SK-N-SH (cell line): ENCODE results near the gene TFRC. TPM values are rescaled to one million over a fixed set of nuclear protein-coding genes. Genes with fewer than 3 reads are reported as not detected.

Experiments used
- CTCF ChIA-PET: fragments of 300-600, 350-600 bp; formaldehyde crosslinking; extraction: SDS; loops from one replicate; lab custom pipeline; 2021; lab: Yijun Ruan, JAX
- POLR2A ChIA-PET: fragments of 350-600 bp; sonication (Branson Sonifier 250); formaldehyde crosslinking; extraction: SDS; loops from one replicate; lab custom pipeline; 2020; ENCODE audit warnings: antibody characterized with exemption, inconsistent platforms; lab: Yijun Ruan, JAX
- DNase-seq: peaks from one replicate; pipeline ENCODE4 v3.0.0; 2012
- H2AFZ ChIP-seq: fragments of 200-600 bp; sonication (generic); 2 replicates; pipeline ENCODE4 v1.8.1; 2016; ENCODE audit warnings: antibody characterized with exemption, mild to moderate bottlenecking, low read depth
- H3F3A ChIP-seq: fragments of 200-600 bp; sonication (generic); replicated peaks from 2 replicates; pipeline ENCODE3; 2016; ENCODE audit warnings: antibody characterized with exemption, mild to moderate bottlenecking; ENCODE audit not compliant: insufficient read depth
- H3K27ac ChIP-seq, 2 experiments: fragments of 200-500 bp in 1 of 2; fragments of 200-600 bp in 1 of 2; sonication (Bioruptor generic) in 1 of 2; sonication (generic), shearing (Covaris generic) in 1 of 2; 2 replicates each; pipeline versions ENCODE4 v1.5.1 to v1.6.1; 2014 to 2016; ENCODE audit warnings: low read depth in 2 of 2, inconsistent platforms in 1 of 2, low read length in 1 of 2, mild to moderate bottlenecking in 1 of 2, mixed read lengths in 1 of 2
- H3K27me3 ChIP-seq: fragments of 200-600 bp; sonication (generic), shearing (Covaris generic); 2 replicates; pipeline ENCODE4 v1.6.1; 2016; ENCODE audit warnings: mixed run types; ENCODE audit not compliant: insufficient read depth
- H3K36me3 ChIP-seq, 2 experiments: fragments of 200-500 bp in 1 of 2; fragments of 200-600 bp in 1 of 2; sonication (Bioruptor generic) in 1 of 2; sonication (generic) in 1 of 2; replicated peaks in 1 of 2; 2 replicates each; pipeline versions ENCODE3 to v1.5.1; 2014 to 2016; ENCODE audit warnings: low read length in 1 of 2, mild to moderate bottlenecking in 1 of 2; ENCODE audit not compliant: insufficient read depth in 2 of 2, control insufficient read depth in 1 of 2
- H3K4me1 ChIP-seq, 2 experiments: fragments of 200-500 bp in 1 of 2; fragments of 200-600 bp in 1 of 2; sonication (Bioruptor generic) in 1 of 2; sonication (generic), shearing (Covaris generic) in 1 of 2; 2 replicates each; pipeline versions ENCODE4 v1.5.1 to v1.6.1; 2014 to 2016; ENCODE audit warnings: low read depth in 1 of 2, low read length in 1 of 2, mixed run types in 1 of 2; ENCODE audit not compliant: insufficient read depth in 2 of 2, control insufficient read depth in 1 of 2
- H3K4me2 ChIP-seq: fragments of 200-600 bp; sonication (generic), shearing (Covaris generic); 2 replicates; pipeline ENCODE4 v1.6.1; 2017; ENCODE audit warnings: mixed run types
- H3K4me3 ChIP-seq, 2 experiments: fragments of 200-500 bp in 1 of 2; fragments of 200-600 bp in 1 of 2; sonication (Bioruptor generic) in 1 of 2; sonication (generic), shearing (Covaris generic) in 1 of 2; 2 replicates each; pipeline versions ENCODE4 v1.5.1 to v1.8.1; 2014 to 2016; ENCODE audit warnings: low read depth in 2 of 2, inconsistent platforms in 1 of 2, low read length in 1 of 2, mild to moderate bottlenecking in 1 of 2, mixed read lengths in 1 of 2, moderate library complexity in 1 of 2
- H3K79me2 ChIP-seq: fragments of 200-600 bp; sonication (generic); 2 replicates; pipeline ENCODE4 v1.8.1; 2017; ENCODE audit warnings: mild to moderate bottlenecking; ENCODE audit not compliant: insufficient read depth
- H3K9ac ChIP-seq: fragments of 200-600 bp; sonication (generic); 2 replicates; pipeline ENCODE4 v1.6.1; 2017; ENCODE audit warnings: mixed run types
- H3K9me2 ChIP-seq: fragments of 200-600 bp; sonication (generic); 2 replicates; pipeline ENCODE4 v1.6.1; 2017; ENCODE audit warnings: mixed run types
- H3K9me3 ChIP-seq: fragments of 200-600 bp; sonication (generic); 2 replicates; pipeline ENCODE4 v1.6.1; 2017; ENCODE audit warnings: mixed run types, mild to moderate bottlenecking, moderate library complexity
- H4K20me1 ChIP-seq: fragments of 200-600 bp; sonication (generic); 2 replicates; pipeline ENCODE4 v1.6.1; 2017; ENCODE audit warnings: mild to moderate bottlenecking, mixed run types; ENCODE audit not compliant: insufficient read depth
- CHD2 ChIP-seq: fragments of 150-350 bp; IDR thresholded peaks from 2 replicates; pipeline ENCODE4 v1.6.1; 2018; ENCODE audit warnings: low read length; ENCODE audit not compliant: partially characterized antibody
- EP300 ChIP-seq, 2 experiments: IDR thresholded peaks; 2 replicates each; pipeline versions ENCODE4 v1.4.0 to v1.6.1; 2012; ENCODE audit warnings: borderline replicate concordance in 1 of 2, low read depth in 1 of 2, low read length in 1 of 2
- FOSL2 ChIP-seq: IDR thresholded peaks from 2 replicates; pipeline ENCODE4 v1.4.0; 2012; ENCODE audit warnings: low read depth, mild to moderate bottlenecking, moderate library complexity, borderline replicate concordance
- FOXJ3 ChIP-seq: sonication (generic); formaldehyde crosslinking; IDR thresholded peaks from 2 replicates; pipeline ENCODE4 v1.5.1; 2020; ENCODE audit warnings: mild to moderate bottlenecking, missing genetic modification reagents
- GATA2 ChIP-seq: sonication (generic); formaldehyde crosslinking; IDR thresholded peaks from 2 replicates; pipeline ENCODE4 v1.5.0; 2020; ENCODE audit warnings: mild to moderate bottlenecking, missing genetic modification reagents
- MAX ChIP-seq: IDR thresholded peaks from 2 replicates; pipeline ENCODE4 v1.4.0; 2012; ENCODE audit warnings: low read depth
- RAD21 ChIP-seq: IDR thresholded peaks from 2 replicates; pipeline ENCODE4 v1.6.1; 2012; ENCODE audit warnings: mild to moderate bottlenecking, low read length
- RCOR1 ChIP-seq: fragments of 150-350 bp; IDR thresholded peaks from 2 replicates; pipeline ENCODE4 v1.6.1; 2017; ENCODE audit warnings: antibody characterized with exemption, low read length
- RXRA ChIP-seq: IDR thresholded peaks from 2 replicates; pipeline ENCODE4 v1.4.0; 2012; ENCODE audit warnings: low read depth, mild to moderate bottlenecking, borderline replicate concordance
- TAF1 ChIP-seq: IDR thresholded peaks from 2 replicates; pipeline ENCODE4 v1.6.1; 2012; ENCODE audit warnings: low read depth, mild to moderate bottlenecking, low read length, moderate library complexity, borderline replicate concordance
- TCF12 ChIP-seq: IDR thresholded peaks from 2 replicates; pipeline ENCODE4 v1.4.0; 2012
- TEAD4 ChIP-seq: IDR thresholded peaks from 2 replicates; pipeline ENCODE4 v1.4.0; 2012; ENCODE audit warnings: mild to moderate bottlenecking, borderline replicate concordance; ENCODE audit not compliant: insufficient read depth
- WGBS: methylation state at CpG from one replicate; pipeline ENCODE4 v1.1.6; 2017; ENCODE audit warnings: low lambda C conversion rate; 5-methylcytosine and 5-hydroxymethylcytosine counted together
- polyA plus RNA-seq, 3 experiments: library from polyadenylated mRNA; depleted of rRNA; stranded (reverse); fragments of >200 nt; gene quantifications; 2 replicates each; pipeline ENCODE4 v1.2.3, GENCODE V29; 2012
- TF ChIP-seq, protein P1 (sequence below): fragments of 150-350 bp; IDR thresholded peaks from 2 replicates; pipeline ENCODE4 v1.6.1; 2016; ENCODE audit warnings: mild to moderate bottlenecking, low read depth, low read length
- TF ChIP-seq, protein P2 (sequence below): fragments of 200-600 bp; sonication (generic); IDR thresholded peaks from 2 replicates; pipeline ENCODE4 v1.6.1; 2017; ENCODE audit warnings: antibody characterized with exemption, mild to moderate bottlenecking, moderate library complexity

Gene TFRC
- polyA plus RNA-seq, 1 of the 3 experiments (the other 2 are of a cell fraction): 35.0 TPM

DNA sequence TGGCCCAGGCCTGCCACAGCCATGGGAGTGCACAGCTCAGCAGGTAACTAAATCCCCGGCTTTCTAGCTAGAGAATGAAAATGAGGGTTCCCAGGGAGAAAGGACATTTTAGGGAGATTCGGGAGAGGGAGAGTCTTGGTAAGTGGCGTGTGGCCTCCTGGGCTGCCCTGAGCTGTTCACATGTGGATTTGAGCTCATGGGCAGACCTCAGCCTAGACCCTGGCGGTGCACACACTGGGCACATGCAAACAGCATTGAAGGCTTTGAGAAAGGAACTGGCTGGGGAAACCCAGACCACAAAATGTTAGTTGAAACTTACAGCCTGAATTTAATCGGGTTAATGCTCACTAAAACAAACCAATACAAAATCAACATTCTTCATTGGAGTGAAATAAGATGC is 72.4 kb downstream of the TFRC start:
- Histone ChIP-seq H3K9ac (no peak overlapping the region), H3K27ac (no peak overlapping the region)
- WGBS: 56% methylated on average over 5 of the region's 5 CpGs
- no peak for TF ChIP-seq MAX
- no peak for TF ChIP-seq CHD2
- no peak for TF ChIP-seq RAD21
- TF ChIP-seq TCF12: no peak
- TF ChIP-seq RXRA: no peak
- no peak for TF ChIP-seq TAF1
- TF ChIP-seq RCOR1: no peak
- TF ChIP-seq, protein P1, sequence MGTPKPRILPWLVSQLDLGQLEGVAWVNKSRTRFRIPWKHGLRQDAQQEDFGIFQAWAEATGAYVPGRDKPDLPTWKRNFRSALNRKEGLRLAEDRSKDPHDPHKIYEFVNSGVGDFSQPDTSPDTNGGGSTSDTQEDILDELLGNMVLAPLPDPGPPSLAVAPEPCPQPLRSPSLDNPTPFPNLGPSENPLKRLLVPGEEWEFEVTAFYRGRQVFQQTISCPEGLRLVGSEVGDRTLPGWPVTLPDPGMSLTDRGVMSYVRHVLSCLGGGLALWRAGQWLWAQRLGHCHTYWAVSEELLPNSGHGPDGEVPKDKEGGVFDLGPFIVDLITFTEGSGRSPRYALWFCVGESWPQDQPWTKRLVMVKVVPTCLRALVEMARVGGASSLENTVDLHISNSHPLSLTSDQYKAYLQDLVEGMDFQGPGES: no peak
- TF ChIP-seq FOSL2: no peak
- no peak for TF ChIP-seq TEAD4
- TF ChIP-seq FOXJ3: no peak
- TF ChIP-seq, all 33 proteins: peak for 0
- ChIA-PET POLR2A (no interaction called here), CTCF (no interaction called here)
- Histone ChIP-seq H3K9me2 (no peaks in the 10 kb centered on the region), H3F3A (no peaks in the 10 kb centered on the region), H3K79me2 (no peaks in the 10 kb centered on the region), H3K4me2 (no peak overlapping the region), H3K36me3 (no peaks in the 10 kb centered on the region), H2AFZ (no peak overlapping the region), H3K4me1 (no peaks in the 10 kb centered on the region), H3K4me3 (no peak overlapping the region), H3K9me3 (0 out of 2 replicates have a peak, but pooled peaks cover 7% of the 10 kb centered on the region), H3K27me3 (no peaks in the 10 kb centered on the region; the same call in 1 of the 2 replicates), H4K20me1 (no peaks in the 10 kb centered on the region)
- no peak for DNase-seq

GRCh38 chr3:196008929-196009328 is 73.0 kb downstream of the TFRC start:
- Histone ChIP-seq H3K9ac (no peak overlapping the region), H3K27ac (no peak overlapping the region), H4K20me1 (no peaks in the 10 kb centered on the region), H3K9me3 (0 out of 2 replicates have a peak, but pooled peaks cover 7% of the 10 kb centered on the region), H3K36me3 (no peaks in the 10 kb centered on the region), H3K79me2 (no peaks in the 10 kb centered on the region), H3K4me3 (no peak overlapping the region), H3K4me1 (no peaks in the 10 kb centered on the region), H3K9me2 (no peaks in the 10 kb centered on the region), H3K4me2 (no peak overlapping the region), H3K27me3 (no peaks in the 10 kb centered on the region; the same call in 1 of the 2 replicates), H2AFZ (no peak overlapping the region), H3F3A (no peaks in the 10 kb centered on the region)
- 62% methylated on average over 2 of the region's 9 CpGs for WGBS
- ChIA-PET POLR2A (no interaction called here), CTCF (no interaction called here)
- no peak for TF ChIP-seq EP300 (IDR thresholded peaks at IDR 0.05; ENCODE audit: borderline replicate concordance in 1 of 2, low read depth in 1 of 2, low read length in 1 of 2)
- TF ChIP-seq RAD21: no peak
- DNase-seq: no peak

- WGBS: 74% methylated on average over 18 of the region's 18 CpGs
- Histone ChIP-seq H4K20me1 (no peaks in the 10 kb centered on the region), H3K9me2 (no peaks in the 10 kb centered on the region), H2AFZ (no peak overlapping the region), H3K4me3 (no peak overlapping the region), H3K27ac (no peak overlapping the region), H3K27me3 (no peaks in the 10 kb centered on the region; the same call in 1 of the 2 replicates), H3F3A (no peaks in the 10 kb centered on the region), H3K36me3 (no peaks in the 10 kb centered on the region), H3K4me2 (no peak overlapping the region), H3K79me2 (no peaks in the 10 kb centered on the region), H3K9ac (no peak overlapping the region), H3K4me1 (no peaks in the 10 kb centered on the region), H3K9me3 (0 out of 2 replicates have a peak, but pooled peaks cover 7% of the 10 kb centered on the region)
- POLR2A ChIA-PET: no interaction called here
- DNase-seq: no peak
- no peak for TF ChIP-seq GATA2 (CRISPR knock-in tag)
- TF ChIP-seq, protein P2, sequence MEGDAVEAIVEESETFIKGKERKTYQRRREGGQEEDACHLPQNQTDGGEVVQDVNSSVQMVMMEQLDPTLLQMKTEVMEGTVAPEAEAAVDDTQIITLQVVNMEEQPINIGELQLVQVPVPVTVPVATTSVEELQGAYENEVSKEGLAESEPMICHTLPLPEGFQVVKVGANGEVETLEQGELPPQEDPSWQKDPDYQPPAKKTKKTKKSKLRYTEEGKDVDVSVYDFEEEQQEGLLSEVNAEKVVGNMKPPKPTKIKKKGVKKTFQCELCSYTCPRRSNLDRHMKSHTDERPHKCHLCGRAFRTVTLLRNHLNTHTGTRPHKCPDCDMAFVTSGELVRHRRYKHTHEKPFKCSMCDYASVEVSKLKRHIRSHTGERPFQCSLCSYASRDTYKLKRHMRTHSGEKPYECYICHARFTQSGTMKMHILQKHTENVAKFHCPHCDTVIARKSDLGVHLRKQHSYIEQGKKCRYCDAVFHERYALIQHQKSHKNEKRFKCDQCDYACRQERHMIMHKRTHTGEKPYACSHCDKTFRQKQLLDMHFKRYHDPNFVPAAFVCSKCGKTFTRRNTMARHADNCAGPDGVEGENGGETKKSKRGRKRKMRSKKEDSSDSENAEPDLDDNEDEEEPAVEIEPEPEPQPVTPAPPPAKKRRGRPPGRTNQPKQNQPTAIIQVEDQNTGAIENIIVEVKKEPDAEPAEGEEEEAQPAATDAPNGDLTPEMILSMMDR: no peak
- CTCF ChIA-PET: no interaction called here
These were observed 73.5 kb downstream of the TFRC start for GRCh38 chr3:196008387-196008786.
